Measurements from ENCODE around the gene SLC35F3.

The SLC35F3 gene

GRCh38 chr1:233912909-233913308 lies 8.4 kb downstream of the SLC35F3 start:
- DNase-seq = no peak

- DNase-seq = no peak
Measured at GRCh38 chr1:233916706-233917105, 12.2 kb downstream of the SLC35F3 start.

- no peak for DNase-seq
Measured at GRCh38 chr1:233919786-233920185, 15.3 kb downstream of the SLC35F3 start.

GRCh38 chr1:233928123-233928522 lies 23.6 kb downstream of the SLC35F3 start:
- DNase-seq = no peak

- no peak for DNase-seq
Measured at GRCh38 chr1:233933339-233933738, 28.9 kb downstream of the SLC35F3 start.

- DNase-seq = no peak
Measured at GRCh38 chr1:233935297-233935868, 30.9 kb downstream of the SLC35F3 start.

- DNase-seq = no peak
Measured at GRCh38 chr1:233936422-233936821, 31.9 kb downstream of the SLC35F3 start.

- DNase-seq = no peak
Measured at GRCh38 chr1:233936842-233937241, 32.4 kb downstream of the SLC35F3 start.

GRCh38 chr1:233938476-233938875 lies 34.0 kb downstream of the SLC35F3 start:
- DNase-seq = no peak

GRCh38 chr1:233939451-233939850 lies 35.0 kb downstream of the SLC35F3 start:
- no peak for DNase-seq

- DNase-seq = peak; percentile 24
Measured at GRCh38 chr1:233940908-233941307, 36.4 kb downstream of the SLC35F3 start.

- DNase-seq = no peak
Measured at GRCh38 chr1:233944601-233945000, 40.1 kb downstream of the SLC35F3 start.

GRCh38 chr1:233945573-233945972 lies 41.1 kb downstream of the SLC35F3 start:
- peak; percentile 79 for DNase-seq

- no peak for DNase-seq
Measured at GRCh38 chr1:233945979-233946378, 41.5 kb downstream of the SLC35F3 start.

- DNase-seq = no peak
Measured at GRCh38 chr1:233946724-233947123, 42.2 kb downstream of the SLC35F3 start.

- no peak for DNase-seq
Measured at GRCh38 chr1:233951804-233952203, 47.3 kb downstream of the SLC35F3 start.

- no peak for DNase-seq
Measured at GRCh38 chr1:233957691-233958090, 53.2 kb downstream of the SLC35F3 start.

- DNase-seq = no peak
Measured at GRCh38 chr1:233959102-233959501, 54.6 kb downstream of the SLC35F3 start.

GRCh38 chr1:233959971-233960370 lies 55.5 kb downstream of the SLC35F3 start:
- no peak for DNase-seq

GRCh38 chr1:233960386-233960785 lies 55.9 kb downstream of the SLC35F3 start:
- DNase-seq = no peak

- DNase-seq = no peak
Measured at GRCh38 chr1:233962878-233963277, 58.4 kb downstream of the SLC35F3 start.

GRCh38 chr1:233965856-233966255 lies 61.4 kb downstream of the SLC35F3 start:
- DNase-seq = no peak

- DNase-seq = no peak
Measured at GRCh38 chr1:233971753-233972152, 67.3 kb downstream of the SLC35F3 start.

GRCh38 chr1:233972563-233972950 lies 68.1 kb downstream of the SLC35F3 start:
- DNase-seq = no peak

GRCh38 chr1:233972951-233973635 lies 68.6 kb downstream of the SLC35F3 start:
- peak; percentile 70 for DNase-seq
